Neural progenitor cell (in vitro differentiated cells): ENCODE measurements around the gene RTP5. TPM values are rescaled to one million over a fixed set of nuclear protein-coding genes. Genes with fewer than 3 reads are reported as not detected.
"Not testable (repeated sequence)": the region's sequence is repeated elsewhere in the genome, so short reads cannot be mapped to it uniquely, and the experiment has no call there.

ENCODE experiments used
- DNase-seq: peaks from one replicate; pipeline ENCODE4 v3.0.0-alpha.2; 2016; ENCODE audit warnings: low spot score
- H2AFZ ChIP-seq: fragments of 200-600 bp; sonication (generic); replicated peaks from 2 replicates; pipeline ENCODE4 v1.6.1; 2016; ENCODE audit warnings: antibody characterized with exemption
- H3F3A ChIP-seq: fragments of 200-600 bp; sonication (generic); 2 replicates; pipeline ENCODE4 v1.6.1; 2016; ENCODE audit warnings: antibody characterized with exemption, low read depth
- H3K27ac ChIP-seq: fragments of 200-600 bp; sonication (generic); 2 replicates; pipeline ENCODE4 v1.5.1; 2016; ENCODE audit warnings: mild to moderate bottlenecking
- H3K27me3 ChIP-seq: fragments of 200-600 bp; sonication (generic); 2 replicates; pipeline ENCODE4 v1.6.1; 2016; ENCODE audit warnings: mild to moderate bottlenecking, moderate library complexity
- H3K36me3 ChIP-seq: fragments of 200-600 bp; sonication (generic); 2 replicates; pipeline ENCODE4 v1.5.1; 2016
- H3K4me1 ChIP-seq: fragments of 200-600 bp; sonication (generic); 2 replicates; pipeline ENCODE4 v1.6.1; 2016; ENCODE audit warnings: mixed run types
- H3K4me2 ChIP-seq: fragments of 200-600 bp; sonication (generic); 2 replicates; pipeline ENCODE4 v1.6.1; 2016
- H3K4me3 ChIP-seq: fragments of 200-600 bp; sonication (generic); 2 replicates; pipeline ENCODE4 v1.5.1; 2016
- H3K79me2 ChIP-seq: fragments of 200-600 bp; sonication (generic); 2 replicates; pipeline ENCODE4 v1.6.1; 2016; ENCODE audit warnings: low read depth
- H3K9ac ChIP-seq: fragments of 200-600 bp; sonication (generic); 2 replicates; pipeline ENCODE4 v1.6.1; 2016
- H3K9me3 ChIP-seq: fragments of 200-600 bp; sonication (generic); 2 replicates; pipeline ENCODE4 v1.5.1; 2016; ENCODE audit warnings: low read depth
- H4K20me1 ChIP-seq: fragments of 200-600 bp; sonication (generic); 2 replicates; pipeline ENCODE4 v1.6.1; 2016; ENCODE audit warnings: low read depth
- H3K27ac Mint-ChIP-seq: 3 replicates; pipeline ENCODE4 v1.8.0; 2021; ENCODE audit warnings: mixed read lengths
- H3K27me3 Mint-ChIP-seq: 2 replicates; pipeline ENCODE4 v1.8.0; 2022; ENCODE audit warnings: low read depth, mild to moderate bottlenecking, inconsistent platforms, moderate library complexity, mixed read lengths; ENCODE audit not compliant: insufficient read depth
- H3K36me3 Mint-ChIP-seq: 3 replicates; pipeline ENCODE4 v1.8.0; 2021; ENCODE audit warnings: mixed read lengths
- H3K4me1 Mint-ChIP-seq: 3 replicates; pipeline ENCODE4 v1.8.0; 2021; ENCODE audit warnings: mixed read lengths
- H3K4me3 Mint-ChIP-seq: 3 replicates; pipeline ENCODE4 v1.8.0; 2021; ENCODE audit warnings: mild to moderate bottlenecking, moderate library complexity, mixed read lengths
- H3K9me3 Mint-ChIP-seq: 3 replicates; pipeline ENCODE4 v1.8.0; 2020; ENCODE audit warnings: mixed read lengths
- EZH2 ChIP-seq: fragments of 200-600 bp; sonication (generic); IDR thresholded peaks from 2 replicates; pipeline ENCODE4 v1.6.1; 2017; ENCODE audit warnings: antibody characterized with exemption, mild to moderate bottlenecking, moderate library complexity
- EZH2phosphoT487 ChIP-seq: fragments of 200-600 bp; sonication (generic); IDR thresholded peaks from 2 replicates; pipeline ENCODE4 v1.6.1; 2017; ENCODE audit warnings: antibody characterized with exemption
- total RNA-seq: library from RNA; depleted of rRNA; stranded (reverse); fragments of >200 nt; gene quantifications from 2 replicates; pipeline ENCODE4 v1.2.3, GENCODE V29; 2015; ENCODE audit warnings: low replicate concordance
- TF ChIP-seq, protein P1 (sequence below): fragments of 200-600 bp; sonication (generic); IDR thresholded peaks from 2 replicates; pipeline ENCODE4 v1.5.1; 2017; ENCODE audit warnings: antibody characterized with exemption, mild to moderate bottlenecking

The RTP5 gene
- total RNA-seq, 1 donor from 2014 or later: not detected

DNA sequence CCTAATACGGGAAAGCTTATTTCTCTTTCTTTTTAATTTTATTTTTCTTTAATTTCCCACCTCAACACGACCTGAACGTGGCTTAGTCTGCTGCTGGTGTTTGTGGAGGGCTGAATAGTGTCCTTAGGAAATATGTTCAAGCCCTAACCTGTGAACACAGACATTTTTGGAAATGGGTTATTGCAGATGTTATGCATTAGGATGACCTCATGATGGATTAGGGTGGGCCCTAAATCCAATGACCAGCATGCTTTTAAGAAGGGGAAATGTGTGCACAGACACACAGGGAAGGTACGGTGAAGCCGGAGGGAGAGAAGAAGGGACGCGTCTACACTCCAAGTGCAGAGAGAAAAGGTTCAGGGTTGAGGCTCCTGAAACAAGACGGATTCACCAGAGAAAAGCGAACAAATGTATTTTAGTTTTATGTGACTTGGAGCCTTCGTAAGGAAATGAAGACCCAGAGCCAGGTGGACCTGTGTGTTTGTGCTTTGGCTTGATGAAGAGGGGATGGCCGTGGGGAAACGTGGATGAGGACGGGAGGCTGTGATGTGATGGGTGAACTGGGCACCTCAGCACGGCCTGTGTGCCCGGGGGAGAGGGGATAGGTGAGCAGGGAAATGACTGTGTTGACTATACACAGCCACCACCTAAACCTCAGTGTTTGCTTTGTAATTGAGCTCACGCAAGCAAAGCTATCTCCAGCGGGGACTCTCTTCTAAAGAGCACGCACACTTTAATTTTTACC, 37.5 kb downstream of the RTP5 start:
- no peaks in the 10 kb centered on the region for H3K79me2 ChIP-seq
- Mint-ChIP-seq H3K9me3 (peaks cover 2% of the 10 kb centered on the region), H3K27me3 (peaks cover 6% of the 10 kb centered on the region), H3K4me1 (no peaks in the 10 kb centered on the region), H3K4me3 (no peak overlapping the region), H3K36me3 (peaks cover 2% of the 10 kb centered on the region), H3K27ac (no peak overlapping the region)
- H3K4me1 ChIP-seq: peaks cover under 1% of the 10 kb centered on the region
- no peak overlapping the region for H3K27ac ChIP-seq
- H3F3A ChIP-seq: no peaks in the 10 kb centered on the region
- no peak for DNase-seq
- no peaks in the 10 kb centered on the region for H4K20me1 ChIP-seq
- no peak for TF ChIP-seq EZH2
- TF ChIP-seq, protein P1, sequence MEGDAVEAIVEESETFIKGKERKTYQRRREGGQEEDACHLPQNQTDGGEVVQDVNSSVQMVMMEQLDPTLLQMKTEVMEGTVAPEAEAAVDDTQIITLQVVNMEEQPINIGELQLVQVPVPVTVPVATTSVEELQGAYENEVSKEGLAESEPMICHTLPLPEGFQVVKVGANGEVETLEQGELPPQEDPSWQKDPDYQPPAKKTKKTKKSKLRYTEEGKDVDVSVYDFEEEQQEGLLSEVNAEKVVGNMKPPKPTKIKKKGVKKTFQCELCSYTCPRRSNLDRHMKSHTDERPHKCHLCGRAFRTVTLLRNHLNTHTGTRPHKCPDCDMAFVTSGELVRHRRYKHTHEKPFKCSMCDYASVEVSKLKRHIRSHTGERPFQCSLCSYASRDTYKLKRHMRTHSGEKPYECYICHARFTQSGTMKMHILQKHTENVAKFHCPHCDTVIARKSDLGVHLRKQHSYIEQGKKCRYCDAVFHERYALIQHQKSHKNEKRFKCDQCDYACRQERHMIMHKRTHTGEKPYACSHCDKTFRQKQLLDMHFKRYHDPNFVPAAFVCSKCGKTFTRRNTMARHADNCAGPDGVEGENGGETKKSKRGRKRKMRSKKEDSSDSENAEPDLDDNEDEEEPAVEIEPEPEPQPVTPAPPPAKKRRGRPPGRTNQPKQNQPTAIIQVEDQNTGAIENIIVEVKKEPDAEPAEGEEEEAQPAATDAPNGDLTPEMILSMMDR: no peak
- TF ChIP-seq EZH2phosphoT487: no peak
- no peaks in the 10 kb centered on the region for H3K36me3 ChIP-seq
- peaks cover 8% of the 10 kb centered on the region for H3K27me3 ChIP-seq
- no peak overlapping the region for H3K4me2 ChIP-seq
- no peak overlapping the region for H3K4me3 ChIP-seq
- H3K9me3 ChIP-seq: no peaks in the 10 kb centered on the region
- no peak overlapping the region for H3K9ac ChIP-seq
- no peak overlapping the region for H2AFZ ChIP-seq

DNA sequence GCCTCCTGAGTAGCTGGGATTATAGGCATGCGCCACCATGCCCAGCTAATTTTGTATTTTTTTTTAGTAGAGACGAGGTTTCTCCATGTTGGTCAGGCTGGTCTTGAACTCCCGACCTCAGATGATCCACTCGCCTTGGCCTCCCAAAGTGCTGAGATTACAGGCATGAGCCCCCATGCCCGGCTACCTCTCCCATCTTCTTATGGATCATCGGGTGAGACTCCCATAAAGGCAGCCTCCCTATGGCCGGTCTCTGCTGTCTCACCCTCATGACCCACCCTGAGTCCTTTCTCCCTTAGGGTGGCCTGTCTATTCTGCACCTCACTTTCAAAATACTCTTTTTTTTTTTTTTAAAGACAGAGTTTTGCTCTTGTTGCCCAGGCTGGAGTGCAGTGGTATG, 38.3 kb downstream of the RTP5 start:
- H3K36me3 Mint-ChIP-seq, H3K79me2 ChIP-seq, H2AFZ ChIP-seq, H3K27ac Mint-ChIP-seq, H3K4me3 Mint-ChIP-seq, H3K9me3 Mint-ChIP-seq, H3K9me3 ChIP-seq, H3K27me3 ChIP-seq, H3K27me3 Mint-ChIP-seq, H3K4me3 ChIP-seq, H3F3A ChIP-seq, H3K4me1 ChIP-seq, H3K27ac ChIP-seq, H3K4me1 Mint-ChIP-seq, H3K4me2 ChIP-seq, H3K36me3 ChIP-seq, H4K20me1 ChIP-seq, DNase-seq, H3K9ac ChIP-seq: not testable (repeated sequence)

DNA sequence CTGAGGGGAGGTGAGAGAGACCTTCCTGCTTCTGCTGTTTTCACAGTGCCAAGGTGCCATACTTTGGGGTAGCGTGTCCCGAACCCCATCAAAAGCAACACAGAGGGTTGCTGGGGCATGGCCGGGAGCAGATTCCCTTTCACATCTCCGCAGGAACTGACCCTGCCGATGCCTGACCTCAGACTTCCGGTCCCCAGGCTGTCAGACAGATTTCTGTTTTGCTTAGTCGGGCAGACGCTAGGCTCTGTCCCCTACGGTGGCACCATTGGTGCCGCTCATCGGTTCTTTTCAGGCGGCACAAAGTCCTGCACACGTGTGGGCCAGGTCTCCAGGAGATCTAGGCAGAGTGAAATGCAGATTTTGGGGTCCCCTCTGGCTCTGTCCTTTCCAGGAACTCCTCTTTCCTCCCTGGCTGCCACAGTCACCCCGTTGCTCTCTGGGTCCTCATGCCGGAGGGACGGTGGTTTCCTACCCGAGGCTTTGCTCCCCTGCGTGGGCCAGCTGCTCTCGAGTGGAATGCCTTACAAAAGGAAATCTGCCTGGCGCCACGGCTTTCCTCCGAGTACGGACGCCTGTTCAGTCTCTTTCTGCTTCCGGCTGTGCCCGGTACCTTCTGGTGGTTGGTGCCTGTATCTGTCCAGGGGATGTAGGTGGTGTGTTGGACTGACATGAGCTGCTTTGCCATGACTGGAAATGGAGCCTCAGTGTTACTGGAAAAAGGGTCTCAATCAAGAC, 39.3 kb downstream of the RTP5 start:
- Mint-ChIP-seq H3K9me3 (peaks cover 4% of the 10 kb centered on the region), H3K36me3 (peaks cover 2% of the 10 kb centered on the region), H3K27me3 (peaks cover 6% of the 10 kb centered on the region), H3K4me3 (no peak overlapping the region), H3K4me1 (no peaks in the 10 kb centered on the region), H3K27ac (peak overlapping the region; percentile 86)
- Histone ChIP-seq H3K4me2 (no peak overlapping the region), H3K4me3 (no peak overlapping the region), H3F3A (no peaks in the 10 kb centered on the region), H3K27ac (no peak overlapping the region), H3K9ac (no peak overlapping the region), H2AFZ (no peak overlapping the region), H3K9me3 (no peaks in the 10 kb centered on the region), H4K20me1 (no peaks in the 10 kb centered on the region), H3K4me1 (no peaks in the 10 kb centered on the region), H3K79me2 (no peaks in the 10 kb centered on the region), H3K27me3 (no peaks in the 10 kb centered on the region), H3K36me3 (no peaks in the 10 kb centered on the region)
- TF ChIP-seq EZH2phosphoT487: no peak
- TF ChIP-seq, protein P1: no peak
- no peak for TF ChIP-seq EZH2
- no peak for DNase-seq

DNA sequence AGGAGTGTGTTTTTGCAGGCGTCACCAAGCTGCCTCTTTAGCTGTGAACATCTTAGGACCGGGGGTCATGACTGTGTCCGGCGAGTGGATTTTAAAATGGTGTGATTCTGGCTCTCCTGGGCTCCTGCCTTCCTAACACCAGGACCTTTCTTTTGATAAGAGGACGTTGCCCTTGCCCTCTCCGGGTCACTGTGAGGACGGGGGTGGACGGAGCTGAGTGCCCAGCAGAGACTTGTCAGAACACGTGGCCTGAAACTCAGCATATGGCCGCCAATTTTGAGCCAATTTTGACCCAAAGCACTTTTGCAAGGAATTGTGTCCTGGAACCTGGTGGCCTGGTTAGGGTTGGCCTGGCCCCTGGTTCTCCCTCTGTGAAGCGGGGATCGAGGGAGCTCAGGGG, 40.2 kb downstream of the RTP5 start:
- Histone ChIP-seq H3K27ac (no peak overlapping the region), H3K27me3 (no peaks in the 10 kb centered on the region), H3K4me1 (no peaks in the 10 kb centered on the region), H3K4me3 (no peak overlapping the region), H3K9ac (no peak overlapping the region), H3K9me3 (no peaks in the 10 kb centered on the region), H2AFZ (no peak overlapping the region), H3K36me3 (no peaks in the 10 kb centered on the region), H3F3A (no peaks in the 10 kb centered on the region), H3K79me2 (no peaks in the 10 kb centered on the region), H4K20me1 (no peaks in the 10 kb centered on the region), H3K4me2 (no peak overlapping the region)
- TF ChIP-seq, protein P1: no peak
- TF ChIP-seq EZH2 (no peak), EZH2phosphoT487 (no peak)
- Mint-ChIP-seq H3K27ac (no peak overlapping the region), H3K4me1 (no peaks in the 10 kb centered on the region), H3K27me3 (peaks cover 6% of the 10 kb centered on the region), H3K9me3 (peaks cover 4% of the 10 kb centered on the region), H3K36me3 (peaks cover 2% of the 10 kb centered on the region), H3K4me3 (no peak overlapping the region)
- DNase-seq: no peak
